Neural progenitor cell (in vitro differentiated cells): Measurements from ENCODE around the gene FADS1.

Experiments
- EZH2 ChIP-seq: fragments of 200-600 bp; sonication (generic); IDR thresholded peaks from 2 replicates; pipeline ENCODE4 v1.6.1; 2017; ENCODE audit warnings: antibody characterized with exemption, mild to moderate bottlenecking, moderate library complexity
- TF ChIP-seq, protein P1 (sequence below): fragments of 200-600 bp; sonication (generic); IDR thresholded peaks from 2 replicates; pipeline ENCODE4 v1.5.1; 2017; ENCODE audit warnings: antibody characterized with exemption, mild to moderate bottlenecking

DNA sequence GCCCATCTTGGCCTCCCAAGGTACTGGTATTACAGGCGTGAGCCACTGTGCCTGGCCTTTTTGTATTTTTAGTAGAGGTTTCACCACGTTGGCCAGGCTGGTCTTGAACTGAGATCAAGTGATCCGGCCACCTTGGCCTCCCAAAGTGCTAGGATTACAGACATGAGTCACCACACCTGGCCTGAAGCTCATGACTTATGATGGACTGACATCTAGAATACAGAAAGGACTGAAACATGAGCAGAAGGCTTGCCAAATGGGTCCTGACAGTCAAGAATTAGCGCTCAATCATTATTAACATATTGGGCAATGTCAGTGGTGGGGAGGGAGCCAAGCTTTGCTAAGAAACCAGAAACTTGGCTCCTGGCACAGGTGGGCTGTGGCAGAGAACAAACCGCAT is 5.0 kb downstream of the FADS1 start:
- TF ChIP-seq, protein P1, sequence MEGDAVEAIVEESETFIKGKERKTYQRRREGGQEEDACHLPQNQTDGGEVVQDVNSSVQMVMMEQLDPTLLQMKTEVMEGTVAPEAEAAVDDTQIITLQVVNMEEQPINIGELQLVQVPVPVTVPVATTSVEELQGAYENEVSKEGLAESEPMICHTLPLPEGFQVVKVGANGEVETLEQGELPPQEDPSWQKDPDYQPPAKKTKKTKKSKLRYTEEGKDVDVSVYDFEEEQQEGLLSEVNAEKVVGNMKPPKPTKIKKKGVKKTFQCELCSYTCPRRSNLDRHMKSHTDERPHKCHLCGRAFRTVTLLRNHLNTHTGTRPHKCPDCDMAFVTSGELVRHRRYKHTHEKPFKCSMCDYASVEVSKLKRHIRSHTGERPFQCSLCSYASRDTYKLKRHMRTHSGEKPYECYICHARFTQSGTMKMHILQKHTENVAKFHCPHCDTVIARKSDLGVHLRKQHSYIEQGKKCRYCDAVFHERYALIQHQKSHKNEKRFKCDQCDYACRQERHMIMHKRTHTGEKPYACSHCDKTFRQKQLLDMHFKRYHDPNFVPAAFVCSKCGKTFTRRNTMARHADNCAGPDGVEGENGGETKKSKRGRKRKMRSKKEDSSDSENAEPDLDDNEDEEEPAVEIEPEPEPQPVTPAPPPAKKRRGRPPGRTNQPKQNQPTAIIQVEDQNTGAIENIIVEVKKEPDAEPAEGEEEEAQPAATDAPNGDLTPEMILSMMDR: no peak
- no peak for TF ChIP-seq EZH2
